HK-2 (cell line): ENCODE results near the gene UNC79.
"Not testable (repeated sequence)": the region's sequence is repeated elsewhere in the genome, so short reads cannot be mapped to it uniquely, and the experiment has no call there.

ENCODE experiments used
- DNase-seq: peaks from one replicate; pipeline ENCODE4 v3.0.0-alpha.2; 2018; ENCODE audit not compliant: unreplicated experiment

The UNC79 gene

DNA sequence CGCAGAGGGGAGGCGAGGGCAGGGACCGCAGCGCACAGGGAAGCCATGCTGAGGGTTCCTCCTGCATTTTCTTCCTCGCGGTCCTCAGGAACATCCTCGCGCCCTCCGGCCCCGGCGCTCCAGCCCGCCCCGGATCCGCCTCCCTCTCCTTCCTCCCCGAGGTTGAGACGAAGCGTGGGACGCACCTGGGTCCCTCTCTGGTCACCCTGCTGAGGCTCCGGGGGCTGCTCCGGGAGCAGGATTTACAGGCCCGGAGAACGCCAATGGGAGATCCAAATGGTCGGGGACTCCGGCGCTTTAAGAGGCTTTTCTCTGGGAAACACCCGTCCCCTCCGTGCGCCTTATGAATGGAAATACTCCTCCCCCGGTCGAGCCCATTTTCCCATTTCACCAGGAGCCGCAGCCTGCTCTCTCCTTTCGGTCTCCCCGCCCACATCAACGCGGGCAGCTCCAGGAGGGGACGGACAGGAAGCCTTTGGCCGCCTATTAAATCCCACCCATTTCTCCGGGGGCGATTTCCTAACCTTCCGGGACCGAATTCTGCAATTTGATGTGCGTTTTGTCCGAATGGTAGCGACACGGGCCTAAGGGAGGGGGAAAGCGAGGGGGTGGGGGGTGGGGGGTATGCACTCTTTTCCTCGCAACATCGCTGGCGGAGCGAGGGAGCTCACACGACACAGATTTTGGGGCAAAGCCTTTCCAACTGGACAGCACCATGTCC is at the start of gene UNC79:
UNC79 (plus strand) TSS at position 625 of the 721 bp plus-strand sequence; CDS start at position 716, 91 bp downstream.
- no peak for DNase-seq

- DNase-seq: no peak
These were observed 49.1 kb upstream of the UNC79 start for GRCh38 chr14:93381644-93382043.

- not testable (repeated sequence) for DNase-seq
These were observed 46.5 kb upstream of the UNC79 start for GRCh38 chr14:93384256-93384655.

- no peak for DNase-seq
These were observed 35.5 kb upstream of the UNC79 start for GRCh38 chr14:93395231-93395630.

DNA sequence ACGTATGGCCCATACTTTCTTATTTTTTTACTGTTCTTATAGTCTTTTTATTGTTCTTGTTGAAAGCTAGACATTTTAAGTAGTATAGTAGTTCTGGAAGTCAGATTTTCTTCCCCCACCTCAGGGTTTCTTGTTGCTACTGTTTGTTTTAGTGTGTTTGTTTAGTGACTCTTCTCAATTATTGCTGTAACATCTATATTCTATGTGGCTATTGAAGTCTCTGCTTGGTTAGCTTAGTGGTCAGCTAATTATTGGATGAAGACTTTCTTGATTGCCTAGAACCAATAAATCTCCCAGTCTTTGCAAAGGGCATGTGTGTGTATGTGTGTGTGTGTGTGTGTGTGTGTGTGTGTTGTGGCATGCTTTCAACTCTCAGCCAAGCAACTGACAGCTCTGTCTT is 34.3 kb upstream of the UNC79 start:
- no peak for DNase-seq

GRCh38 chr14:93398491-93398890 is 32.2 kb upstream of the UNC79 start:
- no peak for DNase-seq

DNA sequence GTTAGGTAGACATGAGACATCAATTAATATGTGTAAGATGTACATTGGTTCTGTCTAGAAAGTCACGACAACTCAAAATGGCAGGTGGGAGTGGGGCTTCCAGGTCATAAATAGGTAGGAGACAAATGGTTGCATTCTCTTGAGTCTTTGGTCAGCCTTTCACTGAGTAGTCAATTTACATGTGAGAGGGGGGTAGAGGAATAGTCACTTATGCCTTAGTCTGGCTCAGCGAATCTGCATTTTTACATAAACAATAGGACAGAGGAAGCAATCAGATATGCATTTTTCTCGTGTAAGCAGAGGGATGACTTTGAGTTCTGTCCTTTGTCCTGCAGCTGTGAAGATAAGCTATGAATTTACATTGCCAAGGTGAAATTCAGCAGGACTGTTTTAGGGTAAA is 27.8 kb upstream of the UNC79 start:
- DNase-seq: no peak

- DNase-seq: no peak
These were observed 20.7 kb upstream of the UNC79 start for GRCh38 chr14:93410021-93410420.

DNA sequence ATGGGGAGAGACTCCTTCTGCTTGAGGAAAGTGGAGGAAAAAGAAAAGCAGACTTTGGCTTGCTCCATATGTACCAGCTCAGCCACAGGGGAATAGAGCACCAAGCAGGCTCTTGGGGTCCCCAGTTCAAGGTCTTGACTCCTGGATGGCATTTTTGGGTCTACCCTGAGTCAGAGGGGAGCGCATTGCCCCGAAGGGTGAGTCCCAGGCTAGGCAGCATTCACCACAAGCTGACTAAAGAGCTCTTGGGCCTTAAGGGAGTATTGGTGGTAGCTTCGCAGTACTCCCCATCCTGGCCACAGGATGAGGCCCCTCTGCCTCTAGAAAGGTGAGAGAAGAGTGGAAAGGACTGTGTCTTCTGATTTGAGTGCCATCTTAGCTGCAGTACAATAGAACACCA is 19.8 kb upstream of the UNC79 start:
- no peak for DNase-seq

- not testable (repeated sequence) for DNase-seq
These were observed 5.6 kb upstream of the UNC79 start for GRCh38 chr14:93425136-93425535.

DNA sequence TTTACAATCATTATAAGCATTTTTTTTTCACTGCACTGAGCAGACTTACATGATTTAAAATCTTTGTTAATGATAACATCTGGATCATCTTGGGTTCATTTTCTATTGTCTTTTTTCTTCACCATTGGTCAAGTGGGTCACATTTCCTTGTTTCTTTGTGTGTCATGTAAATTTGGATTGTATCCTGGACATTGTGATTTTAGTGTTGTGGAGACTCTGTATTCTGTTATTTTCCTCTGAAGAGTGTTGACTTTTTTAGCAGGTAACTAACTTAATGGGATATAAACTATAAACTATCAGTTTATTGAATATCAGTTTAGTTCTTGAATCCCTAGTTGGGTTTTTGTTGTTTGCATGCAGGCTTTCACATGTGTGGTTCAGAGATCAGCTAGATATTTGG is 4.0 kb upstream of the UNC79 start:
- no peak for DNase-seq

DNA sequence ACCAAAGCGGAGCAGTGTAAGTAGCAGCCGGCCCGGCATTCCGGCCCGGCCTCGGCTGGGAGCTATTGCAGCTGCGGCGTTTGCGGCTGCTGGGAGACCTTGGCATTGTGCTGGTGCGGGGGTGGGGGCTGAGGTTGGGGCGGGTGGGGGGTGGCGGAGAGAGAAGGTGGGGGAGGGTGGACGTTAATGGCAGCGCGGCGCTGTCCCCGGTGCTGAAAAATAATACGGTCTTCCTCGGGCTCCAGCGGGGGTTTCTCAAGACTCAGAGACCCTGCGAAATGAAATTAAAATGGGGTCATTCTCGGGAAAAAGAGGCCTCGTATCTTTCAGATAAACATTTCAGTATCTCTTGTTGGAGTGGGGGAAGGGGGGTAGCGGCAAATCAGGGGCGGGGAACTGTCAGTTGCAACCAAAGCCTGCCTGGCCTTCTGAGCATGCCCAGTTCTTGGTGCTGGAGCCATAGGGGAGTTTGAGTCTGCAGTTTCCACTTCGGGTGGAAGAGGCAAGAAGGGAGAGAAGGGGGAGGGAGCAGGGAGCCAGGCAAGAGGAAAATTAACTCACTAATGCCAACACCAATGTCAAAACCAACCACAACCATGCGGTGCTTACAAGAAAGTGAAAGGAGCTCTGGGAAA is 414 bp downstream of the UNC79 start:
- DNase-seq: no peak

GRCh38 chr14:93454224-93454623 is 23.5 kb downstream of the UNC79 start:
- DNase-seq: no peak

DNA sequence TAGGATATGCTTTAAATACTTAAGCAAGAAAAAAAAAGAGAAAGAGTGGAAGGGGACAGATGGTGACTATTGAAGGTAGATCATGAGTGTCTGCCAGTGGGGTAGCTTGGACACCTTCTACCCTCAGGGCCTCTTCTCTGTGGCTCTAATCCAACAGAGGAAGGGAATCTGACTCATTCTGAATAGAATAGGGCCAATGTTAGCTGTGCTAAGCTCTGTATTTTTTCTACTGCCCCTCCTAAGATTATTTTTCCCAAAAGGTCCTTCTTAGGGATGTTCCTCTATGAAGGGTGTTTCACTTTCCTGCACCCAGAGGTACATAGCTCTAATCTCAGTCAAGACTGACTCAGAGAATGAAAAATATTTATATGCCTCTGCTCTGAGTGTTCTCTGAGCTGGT is 25.6 kb downstream of the UNC79 start:
- no peak for DNase-seq

GRCh38 chr14:93458234-93458633 is 27.5 kb downstream of the UNC79 start:
- DNase-seq: no peak

DNA sequence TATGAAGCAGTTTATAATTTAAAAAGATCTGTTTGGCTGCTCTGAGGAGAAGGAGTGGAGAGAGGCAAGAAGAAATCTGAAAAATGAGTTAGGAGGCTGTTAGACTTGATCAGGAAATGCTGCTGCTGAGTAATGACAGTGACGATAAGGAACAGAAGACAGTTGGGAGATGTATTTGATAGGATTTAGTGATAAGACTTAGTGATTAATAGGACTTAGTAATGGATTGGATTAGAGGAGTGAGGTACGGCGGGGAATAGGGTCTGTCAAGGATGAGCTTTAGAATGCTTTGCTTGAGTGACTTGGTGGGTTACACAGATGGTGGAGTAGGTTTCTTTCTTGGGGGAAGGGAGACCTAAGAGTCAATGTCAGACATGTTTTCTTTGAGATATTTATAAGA is 31.7 kb downstream of the UNC79 start:
- no peak for DNase-seq

- DNase-seq: no peak
These were observed 33.5 kb downstream of the UNC79 start for GRCh38 chr14:93464271-93464670.

DNA sequence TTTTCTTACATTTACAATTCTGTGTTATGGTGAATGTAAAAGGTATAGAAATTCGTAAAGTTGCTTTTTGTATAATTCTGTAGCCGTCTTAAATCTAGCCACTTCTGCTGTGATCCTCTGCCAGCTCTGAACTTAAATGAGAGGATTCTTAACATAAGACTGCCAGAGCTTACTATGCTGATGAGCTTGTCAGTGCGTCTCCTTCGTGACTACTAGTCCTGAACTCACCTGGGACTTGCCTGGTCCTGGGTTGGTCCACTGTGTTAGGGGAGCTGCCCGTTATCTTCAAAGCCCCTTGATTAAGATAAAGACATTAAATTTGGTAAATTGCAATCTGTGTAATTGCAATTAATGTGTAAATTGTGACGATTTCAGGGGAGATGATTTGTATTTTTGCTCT is 44.7 kb downstream of the UNC79 start:
- no peak for DNase-seq

DNA sequence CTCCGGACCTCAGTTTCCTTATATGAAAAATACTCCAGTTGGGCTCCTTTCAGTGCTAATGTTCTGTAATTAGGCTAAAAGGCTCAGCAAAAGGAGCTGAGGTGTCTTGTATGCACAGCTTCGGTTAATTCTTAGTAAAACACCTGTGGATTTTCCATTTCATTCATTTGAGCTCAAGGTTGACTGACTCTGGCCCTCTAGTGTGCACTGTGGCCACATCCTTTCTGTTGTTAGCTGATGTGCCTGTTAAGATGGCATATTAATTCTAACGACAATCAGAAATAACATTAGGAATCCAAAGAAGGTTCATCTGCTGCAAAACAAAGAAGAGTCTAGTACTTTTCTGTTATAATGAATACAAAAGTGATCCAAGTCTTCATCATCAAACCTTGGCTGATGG is 45.6 kb downstream of the UNC79 start:
- DNase-seq: no peak

DNA sequence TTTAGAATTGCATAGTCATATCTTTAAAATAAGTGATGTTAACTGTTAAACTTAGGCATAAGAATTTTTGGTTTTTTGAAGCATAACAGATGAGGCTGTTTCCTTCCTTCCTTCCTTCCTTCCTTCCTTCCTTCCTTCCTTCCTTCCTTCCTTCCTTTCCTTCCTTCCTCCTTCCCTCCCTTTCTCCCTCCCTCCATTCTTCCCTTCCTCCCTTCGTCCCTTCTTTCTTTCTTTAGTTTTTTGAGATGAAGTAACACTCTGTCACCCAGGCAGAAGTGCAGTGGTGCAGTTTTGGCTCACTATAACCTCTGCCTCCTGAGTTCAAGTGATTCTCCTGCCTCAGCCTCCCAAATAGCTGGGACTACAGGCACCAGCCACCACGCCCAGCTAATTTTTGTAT is 48.3 kb downstream of the UNC79 start:
- not testable (repeated sequence) for DNase-seq

- no peak for DNase-seq
These were observed 50.1 kb downstream of the UNC79 start for GRCh38 chr14:93480867-93481266.

GRCh38 chr14:93481758-93482157 is 51.0 kb downstream of the UNC79 start:
- no peak for DNase-seq

GRCh38 chr14:93490001-93490400 is 59.3 kb downstream of the UNC79 start:
- no peak for DNase-seq

DNA sequence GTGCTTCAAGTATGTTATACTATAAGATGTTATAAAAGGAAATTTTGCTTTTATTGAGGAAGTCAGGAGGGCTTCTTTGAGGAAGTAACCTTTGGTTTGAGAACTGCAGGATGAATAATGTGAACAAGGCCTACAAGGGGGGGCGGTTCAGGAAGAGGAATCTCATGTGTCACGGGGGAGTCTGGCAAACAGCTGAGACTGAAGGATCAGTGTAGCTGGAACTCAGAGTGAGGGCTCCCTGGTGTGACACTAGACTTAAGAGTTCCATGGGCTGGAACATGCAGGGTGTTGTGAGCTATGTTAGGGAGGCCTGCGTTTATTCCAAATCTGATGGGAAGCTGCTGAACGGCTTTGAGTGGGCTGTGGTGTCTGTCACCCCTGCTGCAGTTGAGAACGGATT is 62.3 kb downstream of the UNC79 start:
- DNase-seq: no peak
